ENCODE measurements around the gene MOCOS.

DNA sequence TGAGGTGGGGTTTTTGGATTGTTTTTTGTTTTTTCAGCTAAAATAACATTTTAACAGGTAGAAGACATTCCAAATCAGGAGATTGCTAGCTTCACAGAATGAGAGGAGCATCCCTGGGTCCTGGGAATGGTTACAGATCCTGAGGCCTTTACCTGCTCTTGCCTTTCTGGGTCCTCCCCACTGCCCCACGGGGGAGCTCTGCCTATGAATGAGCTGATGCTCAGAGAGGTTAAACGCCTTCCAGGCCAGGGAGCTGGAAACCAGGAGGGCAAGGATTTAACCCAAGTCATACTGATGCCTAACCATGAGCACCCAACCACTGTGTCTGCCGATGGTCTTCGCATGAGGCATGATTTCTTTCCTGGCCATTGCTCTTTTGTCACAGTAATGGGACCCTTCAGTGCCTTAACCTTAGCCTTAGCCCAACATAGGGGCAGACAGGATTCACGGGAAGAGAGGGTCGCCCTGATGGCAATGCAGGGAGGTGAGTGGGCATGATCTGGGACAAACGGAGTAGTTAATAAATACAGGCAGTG lies 16.1 kb downstream of the MOCOS start:
- no peak for TF ChIP-seq ATF3 (CRISPR knock-in tag; IDR thresholded peaks at IDR 0.05)
- TF ChIP-seq ZBTB10 (CRISPR knock-in tag; IDR thresholded peaks at IDR 0.05; ENCODE audit: borderline replicate concordance) = no peak
- no peak for TF ChIP-seq ZFY (CRISPR knock-in tag; IDR thresholded peaks at IDR 0.05)
